HepG2 (cell line): ENCODE measurements around the gene DPP6. TPM values are rescaled to one million over a fixed set of nuclear protein-coding genes. Genes with fewer than 3 reads are reported as not detected.
A peak's percentile ranks its signal among the peaks of the same experiment; 100 is the strongest.

Experiments
- ATF7 ChIP-seq, 2 experiments: fragments of 450-650 bp in 1 of 2; sonication (generic) in 1 of 2; formaldehyde crosslinking in 1 of 2; IDR thresholded peaks; 2 replicates each; pipeline versions ENCODE4 v1.4.0 to v1.6.1; 2016 to 2020; ENCODE audit warnings: antibody characterized with exemption in 1 of 2, mild to moderate bottlenecking in 1 of 2, missing genetic modification reagents in 1 of 2
- CAMTA2 ChIP-seq: sonication (generic); formaldehyde crosslinking; IDR thresholded peaks from 2 replicates; pipeline ENCODE4 v1.4.0; 2020; ENCODE audit warnings: mild to moderate bottlenecking, missing genetic modification reagents, borderline replicate concordance
- CEBPG ChIP-seq: IDR thresholded peaks from 2 replicates; pipeline ENCODE4 v1.6.1; 2016
- GATAD2A ChIP-seq: IDR thresholded peaks from 2 replicates; pipeline ENCODE4 v1.6.1; 2016
- KAT8 ChIP-seq: IDR thresholded peaks from 2 replicates; pipeline ENCODE4 v1.6.1; 2016; ENCODE audit warnings: missing genetic modification reagents, missing compliant biosample characterization
- MTF2 ChIP-seq: sonication (generic); formaldehyde crosslinking; IDR thresholded peaks from 2 replicates; pipeline ENCODE4 v1.5.0; 2020; ENCODE audit warnings: missing genetic modification reagents, borderline replicate concordance
- MXD1 ChIP-seq: sonication (generic); formaldehyde crosslinking; IDR thresholded peaks from 2 replicates; pipeline ENCODE4 v1.4.0; 2020; ENCODE audit warnings: mild to moderate bottlenecking, missing genetic modification reagents
- NCOA1 ChIP-seq: sonication (generic); formaldehyde crosslinking; IDR thresholded peaks from 2 replicates; pipeline ENCODE4 v1.9.0; 2021; ENCODE audit warnings: missing genetic modification reagents
- NCOR1 ChIP-seq: fragments of 200-600 bp; sonication (generic); IDR thresholded peaks from 2 replicates; pipeline ENCODE4 v1.7.0; 2017; ENCODE audit warnings: antibody characterized with exemption, low read length, borderline replicate concordance
- PAXIP1 ChIP-seq: sonication (generic); formaldehyde crosslinking; conservative IDR thresholded peaks from 2 replicates; pipeline ENCODE4 v1.4.0; 2020; ENCODE audit warnings: mild to moderate bottlenecking, missing genetic modification reagents, moderate library complexity
- PITX1 ChIP-seq: sonication (generic); formaldehyde crosslinking; IDR thresholded peaks from 2 replicates; pipeline ENCODE4 v1.5.1; 2020; ENCODE audit warnings: mild to moderate bottlenecking, missing genetic modification reagents
- RAD51 ChIP-seq: fragments of 450-650 bp; IDR thresholded peaks from 2 replicates; pipeline ENCODE4 v1.6.1; 2016; ENCODE audit warnings: borderline replicate concordance
- SMAD3 ChIP-seq: sonication (generic); formaldehyde crosslinking; IDR thresholded peaks from 2 replicates; pipeline ENCODE4 v1.4.0; 2020; ENCODE audit warnings: missing genetic modification reagents
- ZBED4 ChIP-seq: sonication (generic); formaldehyde crosslinking; IDR thresholded peaks from 2 replicates; pipeline ENCODE4 v1.4.0; 2020; ENCODE audit warnings: missing genetic modification reagents, borderline replicate concordance
- ZFP36 ChIP-seq: fragments of 150-350 bp; IDR thresholded peaks from 2 replicates; pipeline ENCODE4 v1.6.1; 2018; ENCODE audit warnings: borderline replicate concordance, low read length, low read depth; ENCODE audit not compliant: partially characterized antibody
- ZFP62 ChIP-seq: sonication (generic); formaldehyde crosslinking; IDR thresholded peaks from 2 replicates; pipeline ENCODE4 v1.4.0; 2020; ENCODE audit warnings: missing genetic modification reagents
- ZFX ChIP-seq: sonication (generic); formaldehyde crosslinking; IDR thresholded peaks from 2 replicates; pipeline ENCODE4 v1.4.0; 2020; ENCODE audit warnings: mild to moderate bottlenecking, low read depth, missing genetic modification reagents, moderate library complexity
- ZMYM3 ChIP-seq: sonication (generic); formaldehyde crosslinking; IDR thresholded peaks from 2 replicates; pipeline ENCODE4 v1.5.1; 2020; ENCODE audit warnings: mild to moderate bottlenecking, missing genetic modification reagents
- ZNF251 ChIP-seq: sonication (generic); formaldehyde crosslinking; IDR thresholded peaks from 2 replicates; pipeline ENCODE4 v1.9.0; 2021; ENCODE audit warnings: mild to moderate bottlenecking, missing genetic modification reagents
- ZNF414 ChIP-seq: sonication (generic); formaldehyde crosslinking; IDR thresholded peaks from 2 replicates; pipeline ENCODE4 v1.5.0; 2020; ENCODE audit warnings: missing genetic modification reagents
- ZNF883 ChIP-seq: sonication (generic); formaldehyde crosslinking; IDR thresholded peaks from 2 replicates; pipeline ENCODE4 v1.5.1; 2020; ENCODE audit warnings: mild to moderate bottlenecking, missing genetic modification reagents; ENCODE audit errors: not compliant biosample characterization
- ZSCAN5A ChIP-seq: sonication (generic); formaldehyde crosslinking; IDR thresholded peaks from 2 replicates; pipeline ENCODE4 v1.8.0; 2022; ENCODE audit warnings: mild to moderate bottlenecking, missing genetic modification reagents, borderline replicate concordance
- polyA plus RNA-seq, 8 experiments: library from polyadenylated mRNA; depleted of rRNA in 3 of 8; stranded (reverse) in 7 of 8; unstranded in 1 of 8; fragments of >200 nt; fragmentation: Illumina TruSeq in 4 of 8; extraction: Trizol in 4 of 8; gene quantifications; 2 replicates each; pipeline versions ENCODE4 v1.2.1 to v1.2.3, GENCODE V29; 2011 to 2016; ENCODE audit warnings: low read depth in 4 of 8, missing spikeins in 1 of 8, mixed read lengths in 1 of 8; ENCODE audit not compliant: insufficient read depth in 1 of 8
- total RNA-seq, 5 experiments: library from RNA; depleted of rRNA; stranded (reverse); fragments of >200 nt; fragmentation: Illumina TruSeq; extraction: Trizol; gene quantifications; 2 replicates each; pipeline ENCODE4 v1.2.3, GENCODE V29; 2016; ENCODE audit warnings: low read depth in 1 of 5

Gene DPP6
- total and polyA plus RNA-seq, 2 of the 13 experiments (the other 11 are each of a cell fraction or from before 2014, with no cell fraction given), result not detected

- no peak for TF ChIP-seq ZBED4 (CRISPR knock-in tag)
- TF ChIP-seq ATF7 (IDR thresholded peaks at IDR 0.05), result no peak
- TF ChIP-seq ATF7 (CRISPR knock-in tag; IDR thresholded peaks at IDR 0.05), result no peak
- no peak for TF ChIP-seq ZNF414 (CRISPR knock-in tag)
- no peak for TF ChIP-seq ZSCAN5A (CRISPR knock-in tag)
- peak; percentile 63 for TF ChIP-seq CEBPG (CRISPR knock-in tag)
- no peak for TF ChIP-seq MXD1 (CRISPR knock-in tag)
- TF ChIP-seq NCOA1 (CRISPR knock-in tag), result no peak
- no peak for TF ChIP-seq CAMTA2
- no peak for TF ChIP-seq ZNF883 (CRISPR knock-in tag)
- TF ChIP-seq ZFP36, result no peak
- TF ChIP-seq ZFX (CRISPR knock-in tag), result no peak
- TF ChIP-seq ZNF251 (CRISPR knock-in tag), result no peak
- no peak for TF ChIP-seq SMAD3
- TF ChIP-seq PAXIP1 (CRISPR knock-in tag), result peak; percentile 79
- TF ChIP-seq NCOR1, result peak; percentile 41; the same call in 1 of the 2 replicates
- peak; percentile 42; the same call in 1 of the 2 replicates for TF ChIP-seq GATAD2A (CRISPR knock-in tag)
- no peak for TF ChIP-seq KAT8
- TF ChIP-seq ZMYM3 (CRISPR knock-in tag), result no peak
- no peak for TF ChIP-seq RAD51
- TF ChIP-seq PITX1, result no peak
- no peak for TF ChIP-seq ZFP62 (CRISPR knock-in tag)
- TF ChIP-seq MTF2 (CRISPR knock-in tag), result no peak
Observed at GRCh38 chr7:154383045-154383444, 330.8 kb downstream of the DPP6 start (continued).
